GM13976 (cell line): ENCODE results near the gene PPP1R14B.

ENCODE experiments used
- DNase-seq: peaks from one replicate; pipeline ENCODE4 v3.0.0; 2012; ENCODE audit warnings: low spot score
- CTCF ChIP-seq: IDR thresholded peaks from 2 replicates; pipeline ENCODE4 v1.5.1; 2012; ENCODE audit warnings: borderline replicate concordance, mild to moderate bottlenecking; ENCODE audit not compliant: insufficient read depth; ENCODE audit errors: extremely low read depth, missing control alignments, control extremely low read depth
- in situ Hi-C: fragments of 300-500 bp; cut with MboI; formaldehyde crosslinking; loops from one replicate; pipeline ENCODE4 v1.12.0; 2022; ENCODE audit warnings: low sequenced_read_pairs, mixed read lengths, inconsistent platforms; ENCODE audit not compliant: unreplicated experiment

PPP1R14B gene

DNA sequence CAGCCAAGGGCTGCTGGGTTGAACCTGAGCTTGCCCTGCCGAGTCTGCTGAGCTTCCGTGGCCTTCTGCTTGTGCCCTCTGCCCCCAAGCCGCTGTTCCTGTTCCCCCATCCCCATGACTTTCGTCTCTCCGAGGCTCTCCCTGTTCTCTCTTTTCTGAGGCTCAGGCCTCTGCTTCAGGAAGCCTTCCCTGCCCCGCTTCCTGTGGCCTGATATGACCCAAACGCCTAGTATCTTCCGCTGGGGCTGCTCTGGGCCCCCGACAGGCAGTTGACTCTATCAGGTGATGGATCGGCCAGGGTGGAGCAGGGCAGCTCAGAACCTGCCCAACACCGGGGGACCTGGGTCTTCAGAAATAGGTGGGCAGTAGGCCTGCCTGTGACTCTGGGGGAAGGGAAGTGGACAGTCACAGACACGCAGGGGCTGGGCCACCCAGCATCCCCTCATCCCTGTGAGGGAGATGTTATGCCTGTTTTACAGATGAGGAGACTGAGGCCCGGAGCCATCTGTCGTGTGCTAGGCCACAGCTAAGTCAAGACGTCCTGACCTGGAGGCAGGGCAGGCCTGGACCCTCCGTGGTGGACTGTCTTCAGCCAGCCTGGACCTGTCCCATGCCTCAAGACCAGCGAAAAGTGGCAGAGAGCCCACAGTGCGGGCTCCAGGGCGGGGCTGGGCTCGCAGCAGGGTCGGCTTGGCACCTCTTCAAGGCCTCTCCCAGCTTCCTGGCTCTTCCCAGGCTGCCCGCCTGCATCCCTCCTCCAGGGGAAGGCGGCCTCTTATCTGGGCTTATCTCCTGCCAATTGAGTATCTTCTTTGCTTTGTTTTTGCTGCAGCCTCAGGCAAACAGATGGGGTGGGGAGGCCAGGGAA, 21.5 kb upstream of the PPP1R14B start:
- TF ChIP-seq CTCF = no peak
- in situ Hi-C loops = no loop called here
- no peak for DNase-seq

DNA sequence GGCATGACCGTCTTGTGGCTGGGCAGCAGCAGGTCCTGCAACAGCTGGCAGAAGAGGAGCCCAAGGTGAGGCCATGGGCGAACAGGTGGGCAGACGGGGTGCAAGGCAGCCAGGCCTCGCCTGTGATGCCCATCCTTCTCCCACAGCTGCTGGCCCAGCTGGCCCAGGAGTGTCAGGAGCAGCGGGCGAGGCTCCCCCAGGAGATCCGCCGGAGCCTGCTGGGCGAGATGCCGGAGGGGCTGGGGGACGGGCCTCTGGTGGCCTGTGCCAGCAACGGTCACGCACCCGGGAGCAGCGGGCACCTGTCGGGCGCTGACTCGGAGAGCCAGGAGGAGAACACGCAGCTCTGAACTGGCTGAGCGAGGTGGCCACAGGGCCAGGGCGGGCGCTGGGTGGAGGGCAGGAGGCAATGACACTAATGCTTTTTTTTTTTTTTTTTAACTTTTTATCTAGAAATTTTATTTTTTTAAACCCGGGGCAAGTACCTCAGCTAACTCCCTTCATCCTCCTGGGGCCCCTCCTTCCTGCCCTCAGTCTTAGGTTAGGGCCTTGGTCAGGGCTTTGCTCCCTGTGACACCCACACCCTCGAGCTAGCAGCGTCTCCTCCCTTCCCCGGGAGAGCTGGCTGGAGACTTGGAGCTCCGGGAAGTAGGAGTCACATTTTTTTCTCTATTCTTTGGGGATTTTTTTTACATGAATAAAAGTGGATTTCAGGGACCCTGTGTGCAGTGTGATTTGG, 20.6 kb upstream of the PPP1R14B start:
- TF ChIP-seq CTCF = no peak
- no peak for DNase-seq
- in situ Hi-C loops = no loop called here

DNA sequence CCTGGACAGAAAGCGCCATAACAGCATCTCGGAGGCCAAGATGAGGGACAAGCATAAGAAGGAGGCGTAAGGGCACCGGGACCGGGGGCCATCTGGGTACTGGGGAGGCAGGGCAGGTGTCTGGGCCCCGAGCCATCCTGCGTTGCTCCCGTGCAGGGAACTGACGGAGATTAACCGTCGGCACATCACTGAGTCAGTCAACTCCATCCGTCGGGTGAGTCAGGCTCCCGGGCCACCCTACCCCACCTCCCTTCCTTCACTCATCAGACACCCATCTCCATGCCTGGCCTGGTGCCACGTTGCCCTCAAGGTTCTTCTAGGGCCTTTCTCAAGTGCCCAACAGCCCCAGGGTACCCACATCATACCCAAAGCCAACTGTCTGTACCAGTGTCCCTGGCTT, 19.6 kb upstream of the PPP1R14B start:
- DNase-seq = no peak
- no peak for TF ChIP-seq CTCF
- in situ Hi-C loops = no loop called here

- no peak for TF ChIP-seq CTCF
- no peak for DNase-seq
- in situ Hi-C loops = no loop called here
These were observed 18.7 kb upstream of the PPP1R14B start for GRCh38 chr11:64265176-64266160.

- TF ChIP-seq CTCF = no peak
- DNase-seq = no peak
- in situ Hi-C loops = no loop called here
These were observed 17.7 kb upstream of the PPP1R14B start for GRCh38 chr11:64264371-64264852.

DNA sequence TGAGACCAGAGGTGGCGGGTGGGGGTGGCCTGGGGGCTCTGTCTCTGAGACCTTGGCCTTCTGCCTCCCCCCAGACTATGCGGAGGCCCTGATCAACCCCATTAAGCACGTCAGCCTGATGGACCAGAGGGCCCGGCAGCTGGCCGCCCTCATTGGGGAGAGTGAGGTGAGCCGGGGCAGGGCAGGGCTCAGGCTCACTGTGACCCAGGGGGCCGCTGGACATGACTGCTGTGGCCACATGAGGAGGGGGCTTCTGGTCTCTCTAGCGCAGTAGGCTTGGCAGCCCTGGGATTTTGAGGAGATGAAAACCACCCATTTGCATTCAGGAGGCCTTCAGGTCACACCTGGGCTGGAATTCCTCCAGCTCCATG, 17.2 kb upstream of the PPP1R14B start:
- no peak for DNase-seq
- no peak for TF ChIP-seq CTCF
- in situ Hi-C loops = no loop called here
